Activated CD8-positive, alpha-beta memory T cell treated with anti-CD3 and anti-CD28 coated beads, Interleukin-2, amount 50 U/mL, for 48 hours (primary cell): ENCODE data around the gene C2CD5.
"Not testable (repeated sequence)": the region's sequence is repeated elsewhere in the genome, so short reads cannot be mapped to it uniquely, and the experiment has no call there.

Experiments used
- DNase-seq: peaks from one replicate; pipeline ENCODE4 v3.0.0-alpha.2; 2020

The C2CD5 gene

DNA sequence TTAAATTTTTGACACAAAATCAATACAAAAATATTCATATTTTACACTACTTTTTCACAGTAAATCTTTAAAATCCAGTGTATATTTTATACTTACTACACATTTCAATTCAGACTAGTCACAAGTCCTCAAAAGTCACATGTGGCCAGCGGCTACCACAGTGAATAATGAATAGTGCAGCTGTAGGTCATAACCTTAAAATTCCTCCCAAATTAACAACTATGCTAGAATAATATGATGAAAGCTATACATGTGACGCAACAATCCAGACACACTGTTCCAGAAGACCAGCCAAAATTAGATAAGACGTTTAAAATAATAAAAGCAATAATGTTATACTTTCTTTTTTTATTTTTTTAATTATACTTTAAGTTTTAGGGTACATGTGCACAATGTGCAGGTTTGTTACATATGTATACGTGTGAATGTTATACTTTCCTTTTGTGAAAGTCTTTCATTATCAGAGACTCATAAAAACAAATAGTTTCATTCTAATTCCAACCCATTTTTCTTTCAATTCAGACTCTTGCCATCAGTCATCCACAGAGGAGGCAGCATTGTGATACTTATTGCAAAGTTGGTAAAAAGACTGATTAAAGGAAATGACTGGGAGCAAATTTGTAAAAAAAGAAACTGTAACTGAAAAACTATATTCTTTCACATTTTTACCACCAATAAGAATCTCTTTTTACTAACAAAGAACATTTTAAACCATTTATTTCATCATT lies 67.0 kb downstream of the C2CD5 start:
- no peak for DNase-seq

DNA sequence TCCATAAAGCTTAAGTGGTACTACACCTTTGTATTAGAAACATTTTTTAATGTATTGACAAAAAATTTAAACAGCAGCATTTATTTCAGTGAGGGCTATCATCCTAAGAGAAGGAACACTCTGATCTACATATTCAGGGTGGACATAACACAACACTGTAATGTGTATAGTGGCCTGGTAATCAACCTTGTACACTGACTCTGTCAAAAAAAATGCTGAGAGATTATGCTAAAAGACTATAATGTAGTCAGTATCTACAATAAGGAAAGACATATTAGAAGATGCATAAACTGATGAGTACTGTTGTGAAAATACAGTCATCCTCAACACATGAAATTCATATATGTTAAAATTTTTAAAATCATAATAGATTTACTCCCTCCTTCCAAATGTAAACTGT lies 68.2 kb downstream of the C2CD5 start:
- DNase-seq = no peak

DNA sequence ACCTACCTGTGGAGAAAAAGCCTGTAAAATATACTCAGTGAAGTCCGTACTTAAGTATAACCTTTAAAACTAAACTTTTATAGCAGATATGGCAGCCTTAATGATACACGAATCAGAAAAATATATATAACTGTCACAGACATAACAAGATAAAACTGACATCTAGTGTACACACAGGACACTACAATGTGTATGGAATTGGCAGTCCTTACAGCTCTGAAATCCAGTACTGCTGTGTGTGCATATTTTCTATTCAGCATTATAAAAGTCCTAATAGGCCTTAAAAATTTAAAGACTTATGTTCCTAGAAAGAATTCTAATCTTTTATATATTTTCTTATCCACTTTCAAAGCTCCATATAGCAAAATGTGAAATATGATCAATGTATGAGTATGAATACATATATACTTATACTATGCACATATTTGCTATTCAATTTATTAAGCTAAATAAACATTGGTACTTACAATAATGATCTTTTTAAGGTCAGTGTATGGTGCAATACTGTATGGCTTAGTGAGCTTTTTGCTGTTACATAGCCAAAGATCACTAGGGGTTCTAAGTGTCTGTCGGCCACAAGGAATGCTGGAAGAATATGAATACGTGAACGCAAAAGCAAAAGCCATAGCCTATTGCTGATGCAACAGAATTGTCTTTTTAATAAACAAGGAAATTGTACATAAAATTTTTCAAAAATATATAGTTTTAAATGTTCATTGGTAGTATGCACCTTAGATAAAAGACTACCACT lies 69.2 kb downstream of the C2CD5 start:
- DNase-seq = no peak

DNA sequence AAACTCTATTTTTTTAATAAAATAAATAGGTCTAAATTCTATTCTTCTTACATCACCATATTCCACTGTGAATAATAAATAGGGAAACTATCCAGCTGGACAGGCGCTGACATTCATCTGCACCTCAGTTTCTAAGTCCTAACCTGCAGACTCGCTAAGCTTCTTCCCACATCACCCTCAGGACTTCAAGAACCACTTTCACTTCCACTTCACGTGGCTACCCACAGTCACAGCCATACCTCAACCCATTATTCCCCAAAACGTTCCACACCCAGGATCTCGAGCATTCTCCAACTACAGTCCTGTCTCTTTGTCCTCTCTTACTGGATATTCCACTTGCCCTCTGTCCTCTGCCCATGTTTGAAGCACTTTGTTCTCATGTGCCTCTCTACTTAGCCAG lies 71.1 kb downstream of the C2CD5 start:
- no peak for DNase-seq

DNA sequence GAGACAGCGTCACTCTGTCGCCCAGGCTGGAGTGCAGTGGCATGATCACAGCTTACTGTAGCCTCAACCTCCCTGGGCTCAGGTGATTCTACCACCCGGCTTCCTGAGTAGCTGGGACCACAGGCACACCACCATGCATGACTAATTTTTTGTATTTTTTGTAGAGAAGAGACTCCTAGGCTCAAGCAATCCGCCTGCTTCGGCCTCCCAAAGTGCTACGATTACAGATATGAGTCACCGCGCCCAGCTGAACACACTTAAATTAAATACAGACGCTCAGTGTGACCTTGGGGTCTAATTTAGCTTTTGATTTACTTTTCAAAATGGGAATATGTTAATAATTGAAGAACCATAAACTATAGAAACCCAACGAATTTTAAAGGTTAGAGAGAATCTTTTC lies 77.2 kb downstream of the C2CD5 start:
- DNase-seq = no peak

DNA sequence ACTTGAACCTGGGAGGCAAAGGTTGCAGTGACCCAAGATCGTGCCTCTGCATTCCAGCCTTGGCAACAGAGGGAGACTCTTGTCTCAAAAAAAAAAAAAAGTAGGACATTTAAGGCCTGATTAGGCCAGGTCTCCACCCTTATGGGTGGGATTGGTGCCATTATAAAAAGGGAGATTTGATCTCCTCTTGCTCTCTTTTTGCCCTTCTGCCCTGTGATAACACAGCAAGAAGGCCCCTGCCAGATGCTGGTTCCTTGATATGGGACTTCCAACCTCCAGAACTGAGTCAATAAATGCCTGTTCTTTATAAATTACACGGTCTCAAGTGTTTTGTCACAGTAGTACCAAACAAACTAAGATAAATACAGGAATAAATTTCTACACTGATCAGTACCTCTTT lies 81.0 kb downstream of the C2CD5 start:
- DNase-seq = no peak

DNA sequence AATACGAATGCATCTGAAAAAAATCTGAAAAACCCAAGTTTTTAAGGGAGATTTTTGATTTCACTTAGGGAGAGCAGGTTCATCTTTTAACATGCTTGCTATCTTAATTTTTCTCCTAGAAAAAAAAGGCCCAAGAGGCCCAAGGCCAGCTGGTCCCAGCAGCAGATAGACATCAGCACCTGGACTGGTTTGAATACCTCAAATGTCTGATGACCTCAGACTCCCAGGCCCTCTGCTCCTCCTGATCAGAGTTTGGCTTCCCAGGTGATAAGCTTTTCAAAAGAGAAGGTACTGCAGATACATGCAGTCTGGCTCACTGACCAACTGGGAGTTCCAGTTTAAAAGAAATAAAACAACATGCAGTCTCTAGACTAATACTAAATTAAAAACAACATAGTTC lies 82.6 kb downstream of the C2CD5 start:
- DNase-seq = no peak

DNA sequence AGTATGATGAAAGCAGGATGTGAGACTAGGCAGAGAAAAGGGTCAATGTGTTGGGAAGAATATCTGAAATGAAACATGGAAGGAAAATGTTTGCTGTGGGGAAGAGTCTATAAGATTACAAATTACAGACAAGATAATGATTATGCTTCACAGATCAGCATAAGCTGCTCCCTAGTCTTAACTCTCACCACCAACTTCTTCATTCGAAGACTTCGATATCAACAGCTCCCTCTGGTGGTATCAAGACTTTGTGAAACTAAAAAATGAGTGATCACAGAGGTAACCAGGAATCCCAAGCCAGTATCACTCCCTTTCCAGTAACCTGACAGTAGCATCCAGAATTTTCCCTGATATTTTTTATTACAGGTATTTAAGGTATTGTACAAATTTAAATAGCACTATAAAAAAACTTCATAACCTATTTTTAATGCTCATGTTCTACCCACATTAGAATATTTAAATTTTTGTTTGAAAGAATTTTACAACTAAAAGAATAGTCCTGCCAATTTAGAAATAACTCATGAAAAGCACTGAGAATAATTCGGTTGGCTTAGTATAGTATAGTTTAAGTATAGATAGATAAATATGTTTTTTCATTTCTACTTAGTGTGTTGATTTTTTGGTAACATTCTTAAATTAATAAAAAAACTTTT lies 84.4 kb downstream of the C2CD5 start:
- no peak for DNase-seq

DNA sequence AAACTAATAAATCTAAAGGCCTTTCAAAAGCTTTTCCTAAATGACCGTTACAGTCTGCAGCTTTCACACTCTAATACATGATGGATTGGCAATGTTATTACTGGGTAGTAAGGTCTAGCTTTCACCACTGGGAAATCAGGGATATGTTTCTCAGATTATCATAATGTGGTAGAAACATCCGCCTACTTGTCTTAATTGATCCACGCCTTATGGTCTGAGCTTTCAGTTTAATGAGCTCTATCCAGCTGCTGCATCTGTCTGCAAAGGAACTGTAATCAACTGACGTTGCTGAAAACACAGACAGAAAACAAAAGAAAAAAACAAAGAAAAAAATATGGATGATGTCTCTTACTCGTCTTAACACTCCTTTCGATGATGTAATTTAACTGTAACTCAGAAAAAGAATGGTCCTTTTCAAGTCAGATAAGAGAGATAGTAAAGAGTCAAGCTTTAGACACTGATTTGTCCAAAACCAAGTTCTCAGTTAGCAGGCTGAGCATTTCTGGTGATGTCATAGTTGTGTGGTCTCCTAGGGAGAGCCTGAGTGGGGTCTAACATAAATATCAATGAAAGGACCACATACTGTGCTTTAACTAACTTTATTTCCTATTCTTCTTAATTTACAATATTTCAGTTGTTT lies 85.9 kb downstream of the C2CD5 start:
- DNase-seq = no peak

DNA sequence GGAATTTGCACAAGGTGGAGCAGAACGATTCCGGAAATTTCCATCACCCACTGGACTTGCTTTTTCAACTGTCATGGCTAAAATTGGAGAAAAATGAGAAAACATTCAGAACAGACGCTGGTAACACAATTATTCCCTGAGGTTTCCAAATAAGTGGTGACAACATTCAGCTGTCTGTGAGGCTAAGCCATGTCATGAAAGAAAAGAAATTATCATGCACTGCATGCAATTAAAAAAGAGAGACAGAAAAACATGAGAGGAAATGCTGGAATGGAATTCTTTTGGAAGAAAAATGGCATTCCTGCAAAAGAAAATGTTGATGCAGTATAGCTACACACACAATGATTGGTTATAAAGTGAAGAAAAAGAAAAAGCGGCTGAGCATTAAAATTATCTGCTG lies 87.3 kb downstream of the C2CD5 start:
- DNase-seq = no peak

DNA sequence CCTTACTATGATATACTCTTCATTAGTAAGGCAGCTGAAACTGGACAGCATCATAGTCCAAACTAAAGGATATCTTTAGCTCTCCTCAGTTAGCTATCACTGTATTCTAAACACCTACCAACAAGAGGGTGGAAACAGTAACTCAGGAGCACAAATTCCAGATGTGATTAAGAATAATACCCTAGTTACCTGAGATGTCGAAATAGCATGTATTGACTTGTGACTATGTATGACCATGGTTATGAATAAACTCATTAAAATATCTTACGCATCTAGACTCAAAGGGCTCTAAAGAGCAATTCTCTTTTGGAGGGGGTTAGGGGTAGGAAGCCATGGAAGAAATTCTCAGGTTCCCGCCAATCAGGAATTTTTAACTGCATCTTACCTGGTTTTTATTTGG lies 90.8 kb downstream of the C2CD5 start:
- DNase-seq = no peak

DNA sequence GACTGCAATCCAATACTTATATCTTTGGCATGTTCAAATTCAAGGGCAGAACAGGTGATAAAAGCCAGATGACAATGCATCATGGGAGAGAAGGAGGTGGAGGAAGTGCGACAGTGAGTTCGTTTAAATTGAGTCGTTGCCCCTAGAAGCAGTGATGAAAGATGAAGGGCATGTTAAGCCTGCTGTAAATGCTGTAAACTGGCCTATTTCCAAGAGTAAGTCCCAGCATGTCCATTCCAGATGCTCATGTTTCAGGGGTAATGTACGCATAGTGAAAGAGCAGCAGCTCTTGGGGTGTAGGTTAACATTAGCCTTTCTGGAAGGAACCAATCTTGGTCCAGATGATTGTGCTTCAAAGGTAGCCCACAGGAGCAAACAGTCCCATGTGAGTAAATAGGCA lies 97.1 kb downstream of the C2CD5 start:
- no peak for DNase-seq

DNA sequence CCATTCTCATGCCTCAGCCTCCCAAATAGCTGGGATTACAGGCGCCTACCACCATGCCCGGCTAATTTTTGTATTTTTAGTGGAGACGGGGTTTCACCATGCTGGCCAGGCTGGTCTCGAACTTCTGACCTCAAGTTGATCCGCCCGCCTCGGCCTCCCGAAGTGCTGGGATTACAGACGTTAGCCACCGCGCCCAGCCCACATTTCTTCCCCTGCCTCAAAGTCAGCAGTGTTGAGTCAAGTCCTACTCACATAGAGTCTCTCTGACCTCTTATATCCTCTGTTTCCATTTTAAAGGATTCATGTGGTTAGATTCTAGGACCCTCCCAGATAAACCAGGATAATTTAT lies 100.1 kb downstream of the C2CD5 start:
- DNase-seq = not testable (repeated sequence)

DNA sequence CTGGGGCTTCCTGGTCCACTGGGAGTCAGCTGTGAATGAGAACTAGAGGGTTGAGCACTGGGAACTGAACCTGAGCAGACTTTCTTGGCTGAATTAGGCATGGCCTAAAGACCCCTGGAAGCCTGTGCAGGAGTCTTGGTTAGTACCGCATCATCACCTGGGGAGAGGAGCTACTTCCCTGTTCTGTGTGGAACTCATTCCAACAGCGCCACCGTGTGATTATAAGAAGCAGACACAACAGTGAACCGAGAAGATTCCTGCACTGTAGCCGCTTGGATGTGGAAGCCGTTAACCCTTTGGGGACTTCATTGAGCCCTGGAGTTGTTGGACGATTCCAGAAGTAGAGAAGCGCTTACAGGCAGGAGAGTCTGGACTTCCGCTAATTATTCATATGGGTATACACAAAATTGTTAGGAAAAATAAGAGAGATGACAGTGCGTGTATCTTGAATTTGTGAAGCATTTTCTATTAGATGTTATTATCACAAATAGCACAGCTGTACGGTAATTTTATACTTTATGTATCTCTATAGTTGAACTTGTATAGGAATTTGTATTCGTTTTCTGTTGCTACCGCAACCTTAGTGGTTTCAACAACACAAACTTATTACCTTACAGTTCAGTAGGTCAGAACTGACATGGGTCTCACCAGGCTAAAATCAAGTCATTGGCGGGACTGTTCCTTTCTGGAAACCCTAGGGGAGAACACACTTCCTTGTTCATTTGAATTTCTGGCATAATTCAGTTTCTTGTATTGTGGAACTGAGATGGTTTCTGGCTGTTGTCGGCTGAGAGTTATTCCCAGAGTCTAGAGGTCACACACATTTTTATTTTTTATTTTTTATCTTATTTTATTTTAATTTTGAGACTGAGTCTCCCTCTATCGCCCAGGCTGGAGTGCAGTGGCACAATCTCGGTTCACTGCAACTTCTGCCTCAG lies 100.7 kb downstream of the C2CD5 start:
- peak; percentile 69 for DNase-seq

DNA sequence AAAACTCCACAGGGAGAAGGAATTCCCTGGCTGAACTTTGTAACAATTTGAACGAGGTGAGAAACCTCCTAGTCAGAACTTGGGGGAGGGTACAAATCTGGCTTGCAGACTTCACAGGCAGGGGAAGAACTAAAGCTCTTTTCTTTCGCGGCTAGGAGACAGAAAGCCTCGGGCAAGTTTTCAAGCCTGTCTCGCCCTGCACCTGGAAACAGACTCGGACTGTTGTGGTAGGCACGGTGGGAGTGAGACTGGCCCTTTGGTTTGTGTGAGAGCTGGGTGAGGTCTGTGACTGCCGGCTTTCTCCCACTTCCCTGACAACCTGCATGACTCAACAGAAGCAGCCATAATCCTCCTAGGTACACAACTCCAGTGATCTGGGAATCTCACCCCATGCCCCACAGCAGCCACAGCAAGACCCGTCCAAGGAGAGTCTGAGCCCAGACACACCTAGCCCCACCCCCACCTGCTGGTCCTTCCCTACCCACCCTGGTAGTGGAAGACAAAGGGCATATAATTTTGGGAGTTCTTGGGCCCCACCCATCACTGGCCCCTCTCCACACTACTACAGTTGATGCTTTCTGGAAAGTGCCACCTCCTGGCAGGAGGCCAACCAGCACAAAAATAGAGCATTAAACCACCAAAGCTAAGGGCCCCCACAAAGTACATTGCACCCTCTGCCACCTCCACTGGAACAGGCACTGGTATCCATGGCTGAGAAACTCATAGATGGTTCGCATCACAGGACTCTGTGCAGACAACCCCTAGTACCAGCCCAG lies 107.1 kb downstream of the C2CD5 start:
- DNase-seq = no peak

DNA sequence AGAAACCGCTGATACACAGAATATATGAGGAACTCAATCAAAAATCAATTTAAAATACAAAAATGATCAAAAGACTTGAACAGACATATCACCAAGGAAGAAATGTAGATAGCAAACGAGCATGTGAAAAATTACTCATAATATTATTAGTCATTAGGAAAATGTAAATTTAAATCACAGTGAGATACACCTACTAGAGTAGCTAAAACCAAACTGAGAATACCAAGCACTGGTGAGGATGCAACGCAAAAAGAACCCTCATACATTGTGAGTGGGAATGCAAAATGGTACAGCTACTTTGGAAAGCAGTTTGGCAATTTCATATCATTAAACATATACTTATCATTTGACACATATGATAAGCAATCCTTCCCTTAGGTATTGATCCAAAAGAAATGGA lies 108.8 kb downstream of the C2CD5 start:
- no peak for DNase-seq

DNA sequence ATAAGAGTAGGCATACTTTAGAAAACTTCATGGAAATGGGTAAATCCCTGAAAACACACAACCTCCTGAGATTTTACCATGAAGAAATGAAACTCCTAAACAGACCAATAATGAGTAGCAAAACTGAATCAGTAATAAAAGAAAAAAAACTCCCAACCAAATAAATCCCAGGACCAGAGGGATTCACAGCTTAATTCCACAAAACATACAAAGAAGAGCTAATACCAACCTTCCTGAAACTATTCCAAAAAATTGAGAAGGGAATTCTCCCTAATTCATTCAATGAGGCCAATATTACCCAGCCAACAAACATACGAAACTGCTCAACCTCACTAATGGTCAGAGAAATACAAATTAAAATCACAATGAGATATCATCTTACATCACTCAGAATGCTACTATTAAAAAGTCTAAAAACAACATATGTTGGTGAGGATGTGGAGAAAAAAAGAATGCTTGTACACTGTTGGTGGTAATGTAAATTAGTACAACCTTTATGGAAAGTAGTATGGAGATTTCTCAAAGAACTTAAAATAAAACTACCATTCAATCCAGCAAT lies 112.6 kb downstream of the C2CD5 start:
- DNase-seq = no peak

DNA sequence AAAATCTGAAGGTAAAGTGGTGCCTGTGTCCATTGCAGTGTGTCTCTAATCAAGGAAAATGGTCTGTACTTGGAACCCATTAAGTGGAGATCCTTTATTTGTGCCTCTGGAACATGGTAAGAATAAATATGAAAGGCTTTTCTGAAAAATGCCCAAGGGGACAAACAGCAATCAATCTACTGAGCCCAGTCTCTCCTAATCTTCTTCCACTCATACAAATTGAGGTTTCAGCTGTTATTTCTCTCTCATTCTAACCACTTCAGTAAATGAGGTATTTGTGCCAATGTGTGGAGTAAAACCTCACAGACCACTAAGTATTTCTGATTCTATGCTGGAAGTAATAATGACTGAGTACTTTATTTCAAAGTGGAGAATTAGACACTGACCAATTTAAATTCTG lies 127.5 kb downstream of the C2CD5 start:
- DNase-seq = no peak

DNA sequence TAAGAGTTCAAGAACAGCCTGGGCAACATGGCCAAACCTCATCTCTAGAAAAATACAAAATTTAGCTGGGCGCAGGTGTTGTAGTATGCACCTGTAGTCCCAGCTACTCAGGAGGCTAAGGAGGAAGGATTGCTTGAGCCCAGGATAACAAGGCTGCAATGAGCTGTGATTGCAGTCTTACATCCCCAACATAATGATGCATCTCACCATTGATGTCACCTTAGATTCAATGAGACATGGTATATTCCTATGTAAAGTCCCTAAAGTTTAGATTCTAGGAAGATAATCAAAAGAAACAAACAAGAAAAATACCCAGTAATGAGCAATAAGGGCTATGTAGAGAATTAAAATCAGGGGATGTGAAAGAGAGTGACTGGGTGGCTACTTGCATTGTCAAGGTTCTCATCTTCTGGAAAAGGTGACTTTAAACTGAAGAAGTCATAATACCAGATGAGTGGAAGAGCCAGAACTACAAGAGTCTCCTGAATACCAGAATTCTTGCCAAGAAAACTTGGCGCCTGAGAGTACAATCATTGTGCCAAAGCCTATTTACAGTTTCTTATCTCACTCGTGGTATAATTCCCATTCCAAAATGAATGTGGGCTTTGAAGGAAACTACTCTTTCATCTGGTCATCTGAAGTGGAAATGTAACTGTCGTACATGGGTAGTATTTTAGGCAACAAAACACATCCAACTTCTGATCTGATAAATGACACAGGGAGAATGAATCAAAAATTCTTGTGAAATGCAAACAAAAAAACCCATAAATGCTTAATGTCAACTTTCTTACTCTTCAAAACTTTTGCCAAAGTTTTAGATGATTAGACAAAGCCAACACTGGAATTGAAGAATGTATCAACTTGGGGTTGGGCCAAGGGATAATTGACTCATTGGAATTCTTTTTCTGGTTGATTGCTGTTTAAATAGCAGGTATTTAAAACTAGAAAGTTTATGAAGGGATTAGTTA lies 128.7 kb downstream of the C2CD5 start:
- no peak for DNase-seq

DNA sequence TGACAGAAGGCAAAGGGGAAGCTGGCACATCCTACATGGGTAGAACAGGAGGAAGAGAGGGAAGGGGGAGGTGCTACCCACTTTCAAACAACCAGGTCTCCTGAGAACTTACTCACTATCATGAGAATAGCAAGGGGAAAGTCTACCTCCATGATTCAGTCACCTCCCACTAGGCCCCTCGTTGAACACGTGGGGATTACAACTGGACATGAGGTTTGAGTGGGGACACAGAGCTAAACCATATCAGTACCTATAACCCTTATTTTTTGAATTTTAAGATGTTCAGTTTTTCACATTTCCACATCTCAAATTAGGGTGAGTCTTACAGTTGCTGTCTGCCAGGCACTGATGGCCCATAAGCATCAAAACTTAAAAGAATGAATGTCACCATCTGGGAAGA lies 129.6 kb downstream of the C2CD5 start:
- DNase-seq = no peak
